HCT116 (cell line): ENCODE data around the gene MRPL9. TPM values are rescaled to one million over a fixed set of nuclear protein-coding genes. Genes with fewer than 3 reads are reported as not detected.

Source experiments
- ATAC-seq: fragments of 200-7000 bp; cut with Tn5 transposase; 2 replicates; pipeline ENCODE4 v1.9.1; 2020; ENCODE audit warnings: mild to moderate bottlenecking, moderate library complexity
- BruUV-seq: library from RNA; stranded (reverse); fragments of 400-500 nt; replicated peaks from 2 replicates; lab custom pipeline; 2021; lab: Mats Ljungman, UMichigan
- CTCF ChIA-PET: fragments of 300-600 bp; sonication (Branson Sonifier 250); formaldehyde crosslinking; loops from one replicate; lab custom pipeline; 2021; ENCODE audit warnings: antibody characterized with exemption; lab: Charles Lee
- POLR2A ChIA-PET: fragments of 300-600, 350-600 bp; sonication (Branson Sonifier 250); formaldehyde crosslinking; loops from one replicate; lab custom pipeline; 2021; ENCODE audit warnings: antibody characterized with exemption; lab: Charles Lee
- RAD21 ChIA-PET, 2 experiments: fragments of 300-600 bp; sonication (Branson Sonifier 250); formaldehyde crosslinking; loops; one replicate each; lab custom pipeline; 2023; ENCODE audit warnings: low total read pairs in 2 of 2; ENCODE audit not compliant: uncharacterized antibody in 2 of 2, unreplicated experiment in 2 of 2, low non-redundant PET in 1 of 2; lab: Charles Lee
- DNase-seq: peaks from one replicate; pipeline ENCODE4 v3.0.0-alpha.2; 2010; ENCODE audit warnings: low read depth, low spot score
- H2AFZ ChIP-seq: fragments of 200-600 bp; shearing (Covaris generic), sonication (generic); 2 replicates; pipeline ENCODE4 v1.6.1; 2017; ENCODE audit warnings: low read depth, mixed run types, mixed read lengths, antibody characterized with exemption, low read length; ENCODE audit not compliant: poor library complexity, severe bottlenecking
- H3K27ac ChIP-seq: 2 replicates; pipeline ENCODE4 v1.5.1; 2012; ENCODE audit warnings: low read depth, low read length
- H3K27me3 ChIP-seq: fragments of 200-600 bp; sonication (generic); 2 replicates; pipeline ENCODE4 v1.6.1; 2016; ENCODE audit warnings: mixed run types, low read length, mixed read lengths; ENCODE audit not compliant: insufficient read depth
- H3K36me3 ChIP-seq, 2 experiments: fragments of 200-500 bp in 1 of 2; fragments of 200-600 bp in 1 of 2; sonication (Bioruptor generic) in 1 of 2; sonication (generic) in 1 of 2; 2 replicates each; pipeline versions ENCODE4 v1.5.1 to v1.6.1; 2014 to 2016; ENCODE audit warnings: low read length in 2 of 2, inconsistent platforms in 1 of 2, mixed read lengths in 1 of 2, mixed run types in 1 of 2; ENCODE audit not compliant: insufficient read depth in 2 of 2, control insufficient read depth in 1 of 2
- H3K4me1 ChIP-seq, 2 experiments: fragments of 200-600 bp in 1 of 2; sonication (generic) in 1 of 2; 2 replicates each; pipeline versions ENCODE4 v1.5.1 to v1.6.1; 2012 to 2017; ENCODE audit warnings: low read length in 2 of 2, inconsistent platforms in 1 of 2, mild to moderate bottlenecking in 1 of 2, mixed read lengths in 1 of 2, mixed run types in 1 of 2, moderate library complexity in 1 of 2; ENCODE audit not compliant: insufficient read depth in 2 of 2, control insufficient read depth in 1 of 2
- H3K4me2 ChIP-seq: fragments of 200-600 bp; sonication (generic); 2 replicates; pipeline ENCODE4 v1.6.1; 2017; ENCODE audit warnings: mixed run types, low read length, mixed read lengths
- H3K4me3 ChIP-seq, 2 experiments: fragments of 200-600 bp in 1 of 2; sonication (generic) in 1 of 2; replicated peaks in 1 of 2; 2 replicates each; pipeline ENCODE4 v1.5.1; 2011 to 2016; ENCODE audit warnings: low read length in 2 of 2, control low read depth in 1 of 2, low read depth in 1 of 2, mild to moderate bottlenecking in 1 of 2, mixed read lengths in 1 of 2, mixed run types in 1 of 2
- H3K79me2 ChIP-seq: fragments of 200-600 bp; sonication (generic); 2 replicates; pipeline ENCODE4 v1.6.1; 2017; ENCODE audit warnings: mild to moderate bottlenecking, mixed run types, low read length, moderate library complexity, mixed read lengths; ENCODE audit not compliant: insufficient read depth
- H3K9ac ChIP-seq: fragments of 200-600 bp; sonication (generic); 2 replicates; pipeline ENCODE4 v1.6.1; 2016; ENCODE audit warnings: low read length, mixed read lengths
- H3K9me2 ChIP-seq: fragments of 200-600 bp; sonication (generic), shearing (Covaris generic); 2 replicates; pipeline ENCODE4 v1.6.1; 2017; ENCODE audit warnings: mixed run types, mild to moderate bottlenecking, moderate library complexity; ENCODE audit not compliant: insufficient read depth
- H3K9me3 ChIP-seq, 2 experiments: fragments of 200-500 bp in 1 of 2; fragments of 200-600 bp in 1 of 2; sonication (Bioruptor generic) in 1 of 2; sonication (generic) in 1 of 2; 2 replicates each; pipeline ENCODE4 v1.6.1; 2014 to 2017; ENCODE audit warnings: low read length in 2 of 2, mixed read lengths in 2 of 2, inconsistent platforms in 1 of 2, low read depth in 1 of 2, mild to moderate bottlenecking in 1 of 2, mixed run types in 1 of 2, moderate library complexity in 1 of 2; ENCODE audit not compliant: control insufficient read depth in 1 of 2, insufficient read depth in 1 of 2
- H4K20me1 ChIP-seq: fragments of 200-600 bp; sonication (generic), shearing (Covaris generic); 2 replicates; pipeline ENCODE4 v1.6.1; 2017; ENCODE audit warnings: mixed run types, mild to moderate bottlenecking, moderate library complexity; ENCODE audit not compliant: insufficient read depth
- CBX3 ChIP-seq: IDR thresholded peaks from 2 replicates; pipeline ENCODE4 v1.6.1; 2012; ENCODE audit warnings: low read depth
- CEBPB ChIP-seq: IDR thresholded peaks from 2 replicates; pipeline ENCODE4 v1.6.1; 2012; ENCODE audit warnings: low read depth
- EGR1 ChIP-seq: IDR thresholded peaks from 2 replicates; pipeline ENCODE4 v1.6.1; 2012; ENCODE audit warnings: low read depth
- ELF1 ChIP-seq: IDR thresholded peaks from 2 replicates; pipeline ENCODE4 v1.6.1; 2012; ENCODE audit warnings: low read depth, borderline replicate concordance
- EZH2 ChIP-seq: fragments of 200-600 bp; sonication (generic); IDR thresholded peaks from 2 replicates; pipeline ENCODE4 v1.6.1; 2017; ENCODE audit warnings: antibody characterized with exemption, mixed run types
- EZH2phosphoT487 ChIP-seq: fragments of 200-600 bp; IDR thresholded peaks from 2 replicates; pipeline ENCODE4 v1.6.1; 2018; ENCODE audit warnings: antibody characterized with exemption, borderline replicate concordance
- FOSL1 ChIP-seq: IDR thresholded peaks from 2 replicates; pipeline ENCODE4 v1.6.1; 2012; ENCODE audit warnings: low read depth
- JUND ChIP-seq: IDR thresholded peaks from 2 replicates; pipeline ENCODE4 v1.6.1; 2012
- POLR2A ChIP-seq: IDR thresholded peaks from 2 replicates; pipeline ENCODE4 v1.7.0; 2011; ENCODE audit warnings: borderline replicate concordance; ENCODE audit not compliant: insufficient read depth, insufficient read length; ENCODE audit errors: extremely low read depth
- POLR2AphosphoS5 ChIP-seq: IDR thresholded peaks from 2 replicates; pipeline ENCODE4 v1.6.1; 2011; ENCODE audit warnings: mild to moderate bottlenecking, low read depth, low read length, moderate library complexity
- RAD21 ChIP-seq: IDR thresholded peaks from 2 replicates; pipeline ENCODE4 v1.6.1; 2012; ENCODE audit warnings: low read depth, mild to moderate bottlenecking
- SIN3A ChIP-seq: IDR thresholded peaks from 2 replicates; pipeline ENCODE4 v1.6.1; 2012; ENCODE audit warnings: low read depth
- SRF ChIP-seq: IDR thresholded peaks from 2 replicates; pipeline ENCODE4 v1.6.1; 2012; ENCODE audit warnings: low read depth
- YY1 ChIP-seq: IDR thresholded peaks from 2 replicates; pipeline ENCODE4 v1.6.1; 2011; ENCODE audit warnings: low read length, low read depth, moderate library complexity, mild to moderate bottlenecking; ENCODE audit not compliant: insufficient replicate concordance; ENCODE audit errors: extremely low read depth
- intact Hi-C: fragments of 100-400 bp; cut with micrococcal nuclease; formaldehyde crosslinking; loops from 2 replicates; pipeline ENCODE4 v1.10.0; 2022
- total RNA-seq: library from RNA; stranded (reverse); gene quantifications from one replicate; pipeline ENCODE4 v1.2.1, GENCODE V29; 2021; ENCODE audit not compliant: unreplicated experiment
- TF ChIP-seq, protein P1 (sequence below): IDR thresholded peaks from 2 replicates; pipeline ENCODE4 v1.6.1; 2012; ENCODE audit warnings: low read depth
- TF ChIP-seq, protein P2 (sequence below), 3 experiments: fragments of 200-600 bp in 1 of 3; sonication (generic) in 1 of 3; IDR thresholded peaks in 2 of 3; conservative IDR thresholded peaks in 1 of 3; 2 replicates each; pipeline ENCODE4 v1.5.1; 2012 to 2017; ENCODE audit warnings: low read depth in 2 of 3, low read length in 2 of 3, antibody characterized with exemption in 1 of 3, borderline replicate concordance in 1 of 3, control low read depth in 1 of 3, mild to moderate bottlenecking in 1 of 3, mixed read lengths in 1 of 3, mixed run types in 1 of 3, moderate library complexity in 1 of 3; ENCODE audit not compliant: insufficient read depth in 1 of 3
- TF ChIP-seq, protein P3 (sequence below): IDR thresholded peaks from 2 replicates; pipeline ENCODE4 v1.6.1; 2011; ENCODE audit warnings: mild to moderate bottlenecking, low read length, moderate library complexity; ENCODE audit not compliant: insufficient replicate concordance; ENCODE audit errors: extremely low read depth

Gene MRPL9
- total RNA-seq, 1 experiment from 2014 or later: 94.5 TPM

DNA sequence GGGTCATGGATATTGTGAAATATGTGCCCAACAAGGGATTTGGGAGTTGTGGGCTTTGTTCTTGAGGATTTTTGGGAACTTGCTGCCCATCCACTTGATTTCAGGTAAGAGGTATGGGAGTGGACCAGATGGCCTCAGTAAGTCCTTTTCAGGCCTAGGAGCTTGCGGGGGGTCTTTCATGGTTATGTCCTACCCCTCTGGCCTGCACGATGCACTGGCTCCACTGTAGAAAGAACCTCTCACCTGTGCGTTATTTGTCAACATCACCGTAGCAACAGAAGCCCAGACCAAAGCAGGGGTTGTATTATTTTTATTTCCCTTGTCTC is 33.4 kb downstream of the MRPL9 start:
- POLR2A ChIA-PET: no interaction called here
- Histone ChIP-seq H3K79me2 (no peaks in the 10 kb centered on the region), H3K9ac (no peak overlapping the region), H3K4me1 (0 out of 4 replicates have a peak, but pooled peaks cover 0 to 2% of the 10 kb centered on the region in 2 experiments), H3K4me3 (no peak overlapping the region), H3K27ac (no peak overlapping the region), H4K20me1 (no peaks in the 10 kb centered on the region), H3K36me3 (no peaks in the 10 kb centered on the region), H3K9me2 (no peaks in the 10 kb centered on the region), H3K9me3 (no peaks in the 10 kb centered on the region), H3K27me3 (no peaks in the 10 kb centered on the region), H3K4me2 (no peak overlapping the region), H2AFZ (no peak overlapping the region)
- ATAC-seq (no peak), DNase-seq (no peak)
- RAD21 ChIA-PET: no interaction called here
- BruUV-seq: no TSS peak
- intact Hi-C loops: no loop called here
- TF ChIP-seq, protein P1, sequence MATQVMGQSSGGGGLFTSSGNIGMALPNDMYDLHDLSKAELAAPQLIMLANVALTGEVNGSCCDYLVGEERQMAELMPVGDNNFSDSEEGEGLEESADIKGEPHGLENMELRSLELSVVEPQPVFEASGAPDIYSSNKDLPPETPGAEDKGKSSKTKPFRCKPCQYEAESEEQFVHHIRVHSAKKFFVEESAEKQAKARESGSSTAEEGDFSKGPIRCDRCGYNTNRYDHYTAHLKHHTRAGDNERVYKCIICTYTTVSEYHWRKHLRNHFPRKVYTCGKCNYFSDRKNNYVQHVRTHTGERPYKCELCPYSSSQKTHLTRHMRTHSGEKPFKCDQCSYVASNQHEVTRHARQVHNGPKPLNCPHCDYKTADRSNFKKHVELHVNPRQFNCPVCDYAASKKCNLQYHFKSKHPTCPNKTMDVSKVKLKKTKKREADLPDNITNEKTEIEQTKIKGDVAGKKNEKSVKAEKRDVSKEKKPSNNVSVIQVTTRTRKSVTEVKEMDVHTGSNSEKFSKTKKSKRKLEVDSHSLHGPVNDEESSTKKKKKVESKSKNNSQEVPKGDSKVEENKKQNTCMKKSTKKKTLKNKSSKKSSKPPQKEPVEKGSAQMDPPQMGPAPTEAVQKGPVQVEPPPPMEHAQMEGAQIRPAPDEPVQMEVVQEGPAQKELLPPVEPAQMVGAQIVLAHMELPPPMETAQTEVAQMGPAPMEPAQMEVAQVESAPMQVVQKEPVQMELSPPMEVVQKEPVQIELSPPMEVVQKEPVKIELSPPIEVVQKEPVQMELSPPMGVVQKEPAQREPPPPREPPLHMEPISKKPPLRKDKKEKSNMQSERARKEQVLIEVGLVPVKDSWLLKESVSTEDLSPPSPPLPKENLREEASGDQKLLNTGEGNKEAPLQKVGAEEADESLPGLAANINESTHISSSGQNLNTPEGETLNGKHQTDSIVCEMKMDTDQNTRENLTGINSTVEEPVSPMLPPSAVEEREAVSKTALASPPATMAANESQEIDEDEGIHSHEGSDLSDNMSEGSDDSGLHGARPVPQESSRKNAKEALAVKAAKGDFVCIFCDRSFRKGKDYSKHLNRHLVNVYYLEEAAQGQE: no peak
- TF ChIP-seq JUND (no peak), EGR1 (no peak), POLR2A (no peak), POLR2AphosphoS5 (no peak), YY1 (no peak), RAD21 (no peak), CBX3 (no peak), EZH2phosphoT487 (no peak), CEBPB (no peak), SRF (no peak), FOSL1 (no peak), SIN3A (no peak), EZH2 (no peak), ELF1 (no peak)
- TF ChIP-seq, protein P2, sequence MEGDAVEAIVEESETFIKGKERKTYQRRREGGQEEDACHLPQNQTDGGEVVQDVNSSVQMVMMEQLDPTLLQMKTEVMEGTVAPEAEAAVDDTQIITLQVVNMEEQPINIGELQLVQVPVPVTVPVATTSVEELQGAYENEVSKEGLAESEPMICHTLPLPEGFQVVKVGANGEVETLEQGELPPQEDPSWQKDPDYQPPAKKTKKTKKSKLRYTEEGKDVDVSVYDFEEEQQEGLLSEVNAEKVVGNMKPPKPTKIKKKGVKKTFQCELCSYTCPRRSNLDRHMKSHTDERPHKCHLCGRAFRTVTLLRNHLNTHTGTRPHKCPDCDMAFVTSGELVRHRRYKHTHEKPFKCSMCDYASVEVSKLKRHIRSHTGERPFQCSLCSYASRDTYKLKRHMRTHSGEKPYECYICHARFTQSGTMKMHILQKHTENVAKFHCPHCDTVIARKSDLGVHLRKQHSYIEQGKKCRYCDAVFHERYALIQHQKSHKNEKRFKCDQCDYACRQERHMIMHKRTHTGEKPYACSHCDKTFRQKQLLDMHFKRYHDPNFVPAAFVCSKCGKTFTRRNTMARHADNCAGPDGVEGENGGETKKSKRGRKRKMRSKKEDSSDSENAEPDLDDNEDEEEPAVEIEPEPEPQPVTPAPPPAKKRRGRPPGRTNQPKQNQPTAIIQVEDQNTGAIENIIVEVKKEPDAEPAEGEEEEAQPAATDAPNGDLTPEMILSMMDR (IDR thresholded peaks at IDR 0.05 in 2 of 3, conservative IDR thresholded peaks at IDR 0.05 in 1 of 3; ENCODE audit: borderline replicate concordance in 1 of 3, insufficient read depth in 1 of 3, low read depth in 2 of 3, low read length in 2 of 3): no peak
- TF ChIP-seq, protein P3, sequence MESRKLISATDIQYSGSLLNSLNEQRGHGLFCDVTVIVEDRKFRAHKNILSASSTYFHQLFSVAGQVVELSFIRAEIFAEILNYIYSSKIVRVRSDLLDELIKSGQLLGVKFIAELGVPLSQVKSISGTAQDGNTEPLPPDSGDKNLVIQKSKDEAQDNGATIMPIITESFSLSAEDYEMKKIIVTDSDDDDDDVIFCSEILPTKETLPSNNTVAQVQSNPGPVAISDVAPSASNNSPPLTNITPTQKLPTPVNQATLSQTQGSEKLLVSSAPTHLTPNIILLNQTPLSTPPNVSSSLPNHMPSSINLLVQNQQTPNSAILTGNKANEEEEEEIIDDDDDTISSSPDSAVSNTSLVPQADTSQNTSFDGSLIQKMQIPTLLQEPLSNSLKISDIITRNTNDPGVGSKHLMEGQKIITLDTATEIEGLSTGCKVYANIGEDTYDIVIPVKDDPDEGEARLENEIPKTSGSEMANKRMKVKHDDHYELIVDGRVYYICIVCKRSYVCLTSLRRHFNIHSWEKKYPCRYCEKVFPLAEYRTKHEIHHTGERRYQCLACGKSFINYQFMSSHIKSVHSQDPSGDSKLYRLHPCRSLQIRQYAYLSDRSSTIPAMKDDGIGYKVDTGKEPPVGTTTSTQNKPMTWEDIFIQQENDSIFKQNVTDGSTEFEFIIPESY: no peak
- CTCF ChIA-PET: no interaction called here
